Calu3 (cell line): ENCODE measurements around the gene APH1A. TPM values are rescaled to one million over a fixed set of nuclear protein-coding genes. Genes with fewer than 3 reads are reported as not detected.
A peak's percentile ranks its signal among the peaks of the same experiment; 100 is the strongest.

ENCODE experiments used
- BruUV-seq: library from RNA; stranded (reverse); fragments of 400-500 nt; replicated peaks from 2 replicates; lab custom pipeline; 2021; lab: Mats Ljungman, UMichigan
- CTCF ChIA-PET: fragments of 300-600 bp; sonication (Branson Sonifier 250); formaldehyde crosslinking; loops from one replicate; lab custom pipeline; 2022; ENCODE audit warnings: antibody characterized with exemption; lab: Charles Lee
- DNase-seq: peaks from one replicate; pipeline ENCODE4 v3.0.0; 2022
- H3K27ac Mint-ChIP-seq: one replicate; pipeline ENCODE4 v1.8.0; 2022; ENCODE audit warnings: mixed read lengths; ENCODE audit not compliant: unreplicated experiment
- H3K27me3 Mint-ChIP-seq: one replicate; pipeline ENCODE4 v1.8.0; 2022; ENCODE audit warnings: mixed read lengths; ENCODE audit not compliant: unreplicated experiment
- H3K36me3 Mint-ChIP-seq: one replicate; pipeline ENCODE4 v1.8.0; 2022; ENCODE audit warnings: mild to moderate bottlenecking, moderate library complexity, mixed read lengths; ENCODE audit not compliant: insufficient read depth, unreplicated experiment
- H3K4me1 Mint-ChIP-seq: one replicate; pipeline ENCODE4 v1.8.0; 2022; ENCODE audit warnings: mild to moderate bottlenecking, low read depth, mixed read lengths; ENCODE audit not compliant: unreplicated experiment
- H3K4me3 Mint-ChIP-seq: one replicate; pipeline ENCODE4 v1.8.0; 2022; ENCODE audit warnings: mild to moderate bottlenecking, low read depth, moderate library complexity, mixed read lengths; ENCODE audit not compliant: unreplicated experiment
- H3K9me3 Mint-ChIP-seq: one replicate; pipeline ENCODE4 v1.8.0; 2022; ENCODE audit warnings: low read depth, mixed read lengths; ENCODE audit not compliant: unreplicated experiment
- intact Hi-C: fragments of 100-400 bp; cut with micrococcal nuclease; formaldehyde crosslinking; loops from one replicate; pipeline ENCODE4 v1.10.0; 2022; ENCODE audit not compliant: unreplicated experiment
- total RNA-seq: library from RNA; stranded (reverse); gene quantifications from 2 replicates; pipeline ENCODE4 v1.2.3, GENCODE V29; 2022
- TF ChIP-seq, protein P1 (sequence below): fragments of 200-600 bp; IDR thresholded peaks from one replicate; pipeline ENCODE4 v1.8.0; 2022; ENCODE audit warnings: antibody characterized with exemption; ENCODE audit not compliant: unreplicated experiment

APH1A gene
- total RNA-seq, 1 experiment from 2014 or later, result 195 TPM

GRCh38 chr1:150227228-150227627, 41.6 kb downstream of the APH1A start:
- CTCF ChIA-PET, result no interaction called here
- H3K27me3 Mint-ChIP-seq, result no peaks in the 10 kb centered on the region
- no peaks in the 10 kb centered on the region for H3K4me1 Mint-ChIP-seq
- no TSS peak for BruUV-seq
- H3K27ac Mint-ChIP-seq, result no peak overlapping the region
- H3K9me3 Mint-ChIP-seq, result no peaks in the 10 kb centered on the region
- intact Hi-C loops, result no loop called here
- no peak for DNase-seq
- no peak overlapping the region for H3K4me3 Mint-ChIP-seq
- peaks cover 69% of the 10 kb centered on the region for H3K36me3 Mint-ChIP-seq
- TF ChIP-seq, protein P1, sequence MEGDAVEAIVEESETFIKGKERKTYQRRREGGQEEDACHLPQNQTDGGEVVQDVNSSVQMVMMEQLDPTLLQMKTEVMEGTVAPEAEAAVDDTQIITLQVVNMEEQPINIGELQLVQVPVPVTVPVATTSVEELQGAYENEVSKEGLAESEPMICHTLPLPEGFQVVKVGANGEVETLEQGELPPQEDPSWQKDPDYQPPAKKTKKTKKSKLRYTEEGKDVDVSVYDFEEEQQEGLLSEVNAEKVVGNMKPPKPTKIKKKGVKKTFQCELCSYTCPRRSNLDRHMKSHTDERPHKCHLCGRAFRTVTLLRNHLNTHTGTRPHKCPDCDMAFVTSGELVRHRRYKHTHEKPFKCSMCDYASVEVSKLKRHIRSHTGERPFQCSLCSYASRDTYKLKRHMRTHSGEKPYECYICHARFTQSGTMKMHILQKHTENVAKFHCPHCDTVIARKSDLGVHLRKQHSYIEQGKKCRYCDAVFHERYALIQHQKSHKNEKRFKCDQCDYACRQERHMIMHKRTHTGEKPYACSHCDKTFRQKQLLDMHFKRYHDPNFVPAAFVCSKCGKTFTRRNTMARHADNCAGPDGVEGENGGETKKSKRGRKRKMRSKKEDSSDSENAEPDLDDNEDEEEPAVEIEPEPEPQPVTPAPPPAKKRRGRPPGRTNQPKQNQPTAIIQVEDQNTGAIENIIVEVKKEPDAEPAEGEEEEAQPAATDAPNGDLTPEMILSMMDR, result no peak

GRCh38 chr1:150226486-150226885, 42.3 kb downstream of the APH1A start:
- TF ChIP-seq, protein P1, result no peak
- H3K4me1 Mint-ChIP-seq, result no peaks in the 10 kb centered on the region
- no TSS peak for BruUV-seq
- peaks cover 74% of the 10 kb centered on the region for H3K36me3 Mint-ChIP-seq
- no peak overlapping the region for H3K4me3 Mint-ChIP-seq
- peak overlapping the region; percentile 0 for H3K27ac Mint-ChIP-seq
- H3K9me3 Mint-ChIP-seq, result no peaks in the 10 kb centered on the region
- no peaks in the 10 kb centered on the region for H3K27me3 Mint-ChIP-seq
- CTCF ChIA-PET, result interaction anchor here (0.6 kb wide), 1 partner anchor 55 kb away, joined by 3 read pairs; no protein-coding TSS in a partner anchor
- intact Hi-C loops, result no loop called here
- DNase-seq, result no peak

- CTCF ChIA-PET, result interaction anchor here (0.6 kb wide), 1 partner anchor 759 kb away, joined by 3 read pairs; no protein-coding TSS in a partner anchor
- BruUV-seq, result no TSS peak
- DNase-seq, result no peak
- Mint-ChIP-seq H3K9me3 (no peaks in the 10 kb centered on the region), H3K27ac (no peak overlapping the region), H3K4me1 (no peaks in the 10 kb centered on the region), H3K27me3 (no peaks in the 10 kb centered on the region), H3K4me3 (no peak overlapping the region), H3K36me3 (peaks cover 82% of the 10 kb centered on the region)
- intact Hi-C loops, result no loop called here
- TF ChIP-seq, protein P1, result no peak
These were observed 43.3 kb downstream of the APH1A start for GRCh38 chr1:150225546-150225945.

DNA sequence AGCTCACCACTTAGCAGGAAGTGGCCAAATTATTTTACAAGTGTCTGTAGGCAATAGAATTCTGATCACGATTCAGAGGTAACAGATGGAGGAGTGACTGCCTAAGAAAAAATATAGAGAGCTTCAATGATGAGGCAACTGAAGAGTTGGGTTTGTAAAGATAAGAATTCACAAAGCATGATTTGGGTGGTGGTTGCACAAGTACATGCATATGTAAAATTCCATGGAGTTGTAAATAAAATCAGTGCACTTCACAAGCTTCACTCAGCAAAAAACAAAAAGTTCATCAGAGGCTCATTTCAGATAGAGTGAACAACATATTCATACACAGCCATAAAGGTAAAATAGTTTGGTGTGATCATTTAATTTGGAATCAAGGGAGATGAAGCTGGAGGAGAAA, 43.8 kb downstream of the APH1A start:
- TF ChIP-seq, protein P1, result no peak
- CTCF ChIA-PET, result no interaction called here
- intact Hi-C loops, result no loop called here
- Mint-ChIP-seq H3K36me3 (peaks cover 79% of the 10 kb centered on the region), H3K4me1 (no peaks in the 10 kb centered on the region), H3K27me3 (no peaks in the 10 kb centered on the region), H3K27ac (no peak overlapping the region), H3K4me3 (no peak overlapping the region), H3K9me3 (no peaks in the 10 kb centered on the region)
- no peak for DNase-seq
- no TSS peak for BruUV-seq
